ENCODE data around the gene ICA1.

Gene ICA1

DNA sequence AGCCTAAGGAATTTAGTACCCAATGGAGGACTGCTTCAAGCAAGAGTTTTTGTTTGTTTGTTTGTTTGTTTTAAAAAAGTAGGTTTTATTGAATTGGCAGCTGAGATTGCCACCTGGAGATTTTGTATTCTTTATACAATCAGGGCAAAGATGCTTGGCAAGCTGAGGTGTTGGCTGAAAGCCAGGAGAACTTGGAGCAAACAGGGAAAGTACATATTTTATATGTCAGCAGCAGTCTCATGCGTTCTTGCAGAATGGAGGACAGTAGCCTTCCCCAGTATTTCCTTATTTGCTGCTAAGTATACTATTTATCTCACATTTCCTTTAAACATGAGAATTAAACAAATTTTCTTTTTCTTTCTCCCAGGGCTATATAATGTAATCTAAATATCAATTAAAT is 22.6 kb upstream of the ICA1 start:
- DNase-seq (ENCODE audit: low read depth, low spot score) = no peak
- no peak overlapping the region for H3K4me3 ChIP-seq (ENCODE audit: low read depth, low read length)
- no peak for TF ChIP-seq CTCF (IDR thresholded peaks at IDR 0.05; ENCODE audit: low read depth, low read length)
- in situ Hi-C loops (cut with HindIII; ENCODE audit: low sequenced_read_pairs) = no loop called here

GRCh38 chr7:8283968-8284367 is 22.0 kb upstream of the ICA1 start:
- in situ Hi-C loops (cut with HindIII; ENCODE audit: low sequenced_read_pairs) = no loop called here
- no peak for TF ChIP-seq CTCF (IDR thresholded peaks at IDR 0.05; ENCODE audit: low read depth, low read length)

GRCh38 chr7:8282871-8283270 is 20.9 kb upstream of the ICA1 start:
- DNase-seq (ENCODE audit: low read depth, low spot score) = no peak
- no peak for TF ChIP-seq CTCF (IDR thresholded peaks at IDR 0.05; ENCODE audit: low read depth, low read length)
- in situ Hi-C loops (cut with HindIII; ENCODE audit: low sequenced_read_pairs) = no loop called here
- no peak overlapping the region for H3K4me3 ChIP-seq (ENCODE audit: low read depth, low read length)

More at GRCh38 chr7:8283968-8284367, 22.0 kb upstream of the ICA1 start:
- no peak for DNase-seq (ENCODE audit: low read depth, low spot score)
- no peak overlapping the region for H3K4me3 ChIP-seq (ENCODE audit: low read depth, low read length)

DNA sequence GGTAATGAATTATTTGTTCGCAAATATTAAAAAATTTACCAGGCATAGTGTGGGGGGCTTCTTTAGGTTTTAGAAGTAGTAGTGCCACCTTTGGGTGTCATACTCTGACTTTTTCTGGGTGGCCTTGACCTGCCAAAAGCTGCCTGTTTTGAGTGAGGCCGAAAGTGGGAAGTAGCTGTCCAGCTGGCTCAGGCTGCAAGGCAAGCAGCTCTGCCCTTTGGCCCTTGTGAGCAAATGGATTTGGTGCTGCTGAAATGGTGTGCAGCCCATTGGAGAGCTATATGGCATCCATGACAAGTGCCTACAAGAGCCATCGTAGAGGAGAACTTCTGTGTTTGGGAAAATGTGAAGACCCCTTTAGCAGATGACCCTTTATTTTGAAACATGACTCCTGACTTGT is 20.2 kb upstream of the ICA1 start:
- in situ Hi-C loops (cut with HindIII; ENCODE audit: low sequenced_read_pairs) = no loop called here
- no peak for DNase-seq (ENCODE audit: low read depth, low spot score)
- H3K4me3 ChIP-seq (ENCODE audit: low read depth, low read length) = no peak overlapping the region
- no peak for TF ChIP-seq CTCF (IDR thresholded peaks at IDR 0.05; ENCODE audit: low read depth, low read length)

GRCh38 chr7:8278183-8278582 is 16.2 kb upstream of the ICA1 start:
- DNase-seq (ENCODE audit: low read depth, low spot score) = no peak
- no peak overlapping the region for H3K4me3 ChIP-seq (ENCODE audit: low read depth, low read length)
- TF ChIP-seq CTCF (IDR thresholded peaks at IDR 0.05; ENCODE audit: low read depth, low read length) = no peak
- in situ Hi-C loops (cut with HindIII; ENCODE audit: low sequenced_read_pairs) = no loop called here

DNA sequence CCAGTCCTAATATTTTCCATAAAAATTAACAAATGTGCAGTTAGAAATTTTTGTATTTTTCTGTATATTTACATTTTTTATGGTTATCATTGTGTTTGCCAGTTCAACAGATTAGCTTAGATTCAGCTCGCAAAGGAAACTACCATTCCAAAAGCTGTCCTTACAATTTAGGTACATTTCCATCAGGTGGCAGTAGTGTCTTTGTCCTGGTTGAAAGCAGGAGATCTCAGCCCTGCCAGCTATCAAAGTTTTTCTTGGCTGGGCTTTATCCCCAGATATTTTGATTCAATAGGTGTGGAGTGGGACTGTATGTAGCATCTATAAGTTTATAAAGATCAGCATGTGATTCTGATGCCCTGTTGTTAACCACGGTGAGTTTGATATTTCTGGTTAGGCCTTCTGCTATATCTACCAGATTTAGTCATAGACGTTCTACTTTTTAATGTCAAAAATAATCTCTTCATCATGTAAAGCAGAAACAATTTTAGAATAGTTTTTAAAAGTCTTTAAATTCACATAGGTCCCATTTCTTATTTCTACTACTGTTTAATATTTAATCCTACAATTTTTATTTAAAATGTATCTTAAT is 15.5 kb upstream of the ICA1 start:
- H3K4me3 ChIP-seq (ENCODE audit: low read depth, low read length) = no peak overlapping the region
- DNase-seq (ENCODE audit: low read depth, low spot score) = no peak
- in situ Hi-C loops (cut with HindIII; ENCODE audit: low sequenced_read_pairs) = no loop called here
- TF ChIP-seq CTCF (IDR thresholded peaks at IDR 0.05; ENCODE audit: low read depth, low read length) = no peak

GRCh38 chr7:8274589-8274988 is 12.6 kb upstream of the ICA1 start:
- in situ Hi-C loops (cut with HindIII; ENCODE audit: low sequenced_read_pairs) = no loop called here
- TF ChIP-seq CTCF (IDR thresholded peaks at IDR 0.05; ENCODE audit: low read depth, low read length) = no peak
- H3K4me3 ChIP-seq (ENCODE audit: low read depth, low read length) = no peak overlapping the region
- no peak for DNase-seq (ENCODE audit: low read depth, low spot score)

All from astrocyte of the spinal cord (primary cell).